ENCODE measurements around the gene MOCS1.
A peak's percentile ranks its signal among the peaks of the same experiment; 100 is the strongest.

Gene MOCS1

GRCh38 chr6:39901670-39902069 is 32.6 kb downstream of the MOCS1 start:
- no peak for DNase-seq

DNA sequence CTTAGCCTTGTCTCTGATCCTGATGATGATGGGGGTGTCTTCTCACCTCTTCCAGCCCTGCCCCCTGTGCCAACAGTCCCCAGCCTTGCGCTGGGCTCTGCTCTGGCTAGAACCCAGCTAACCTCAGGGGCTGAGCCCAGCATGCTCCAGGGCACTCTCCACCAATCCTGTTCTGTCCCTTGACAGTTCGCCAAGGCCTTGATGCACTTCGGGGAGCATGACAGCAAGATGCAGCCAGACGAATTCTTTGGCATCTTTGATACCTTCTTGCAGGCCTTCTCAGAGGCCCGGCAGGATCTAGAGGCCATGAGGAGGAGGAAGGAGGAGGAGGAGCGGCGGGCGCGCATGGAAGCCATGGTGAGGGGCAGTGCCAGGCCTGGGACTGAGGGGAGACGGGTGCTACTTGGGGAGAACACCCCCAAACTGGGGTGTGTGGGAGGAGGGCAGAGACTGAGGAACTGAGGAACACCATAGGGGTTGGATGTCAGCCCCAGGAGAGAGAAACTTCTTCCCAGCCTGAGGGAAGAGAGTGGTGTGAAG is 33.1 kb downstream of the MOCS1 start:
- no peak for DNase-seq

DNA sequence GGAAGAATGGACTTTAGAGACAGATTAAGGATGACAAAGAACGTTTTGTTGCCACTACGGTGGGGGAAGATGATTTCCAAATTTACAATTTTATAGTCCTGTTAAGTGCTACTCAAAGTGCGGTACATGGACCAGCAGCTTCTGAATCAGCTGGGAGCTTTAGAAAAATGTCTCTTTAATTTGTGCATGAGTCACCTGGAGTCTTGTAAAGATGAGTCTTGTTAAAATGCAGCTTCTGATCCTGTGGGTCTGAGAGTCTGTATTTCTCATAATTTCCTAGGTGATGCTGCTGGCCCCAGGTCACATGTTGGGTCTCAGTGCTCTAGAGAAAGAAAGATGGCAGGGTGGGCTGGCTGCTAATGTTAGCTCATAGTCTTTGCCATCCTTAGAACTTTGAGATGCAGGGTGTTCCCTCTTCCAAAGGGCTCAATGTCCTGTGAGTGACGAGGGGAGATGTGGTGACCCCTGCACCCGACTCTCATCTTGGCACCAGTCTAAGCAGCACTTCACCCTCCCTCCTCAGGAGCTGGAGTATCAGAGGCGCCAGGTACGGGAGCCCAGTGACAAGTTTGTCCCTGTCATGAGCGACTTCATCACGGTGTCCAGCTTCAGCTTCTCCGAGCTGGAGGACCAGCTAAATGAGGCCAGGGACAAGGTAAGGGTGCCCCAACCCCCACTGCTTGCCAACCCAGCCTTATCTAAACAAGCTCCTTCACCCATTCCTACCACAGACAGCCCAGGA is 34.5 kb downstream of the MOCS1 start:
- DNase-seq: no peak

- no peak for DNase-seq
Observed at GRCh38 chr6:39898625-39899024, 35.6 kb downstream of the MOCS1 start.

GRCh38 chr6:39897698-39898097 is 36.6 kb downstream of the MOCS1 start:
- DNase-seq: peak; percentile 44

DNA sequence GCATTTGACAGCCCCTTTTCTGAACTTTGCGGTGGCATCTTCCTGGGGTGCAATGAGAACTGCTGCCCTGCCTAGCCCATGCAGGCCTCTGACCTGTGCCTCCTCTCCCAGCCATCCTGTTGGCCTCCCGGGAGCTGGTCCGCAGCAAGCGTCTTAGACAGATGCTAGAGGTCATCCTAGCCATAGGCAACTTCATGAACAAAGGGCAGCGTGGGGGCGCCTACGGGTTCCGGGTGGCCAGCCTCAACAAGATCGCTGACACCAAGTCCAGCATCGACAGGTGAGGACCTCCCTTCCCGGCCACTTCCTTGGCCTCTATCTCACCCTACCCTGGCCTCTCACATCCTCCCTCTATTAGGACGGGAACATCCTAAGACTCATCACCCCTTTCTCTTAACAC is 37.6 kb downstream of the MOCS1 start:
- DNase-seq: no peak

DNA sequence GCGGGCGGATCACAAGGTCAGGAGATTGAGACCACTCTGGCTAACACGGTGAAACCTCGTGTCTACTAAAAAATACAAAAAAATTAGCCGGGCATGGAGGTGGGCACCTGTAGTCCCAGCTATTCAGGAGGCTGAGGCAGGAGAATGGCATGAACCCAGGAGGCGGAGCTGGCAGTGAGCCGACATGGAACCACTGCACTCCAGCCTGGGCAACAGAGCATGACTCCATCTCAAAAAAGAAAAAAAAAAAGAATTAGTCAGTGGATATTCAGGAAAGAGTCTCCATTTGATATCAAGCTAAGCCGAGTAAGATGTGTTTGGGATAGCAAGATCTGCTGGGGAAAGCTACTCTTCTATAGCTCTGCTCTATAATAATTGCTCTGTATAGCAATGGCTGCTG is 41.0 kb downstream of the MOCS1 start:
- DNase-seq: peak; percentile 29

DNA sequence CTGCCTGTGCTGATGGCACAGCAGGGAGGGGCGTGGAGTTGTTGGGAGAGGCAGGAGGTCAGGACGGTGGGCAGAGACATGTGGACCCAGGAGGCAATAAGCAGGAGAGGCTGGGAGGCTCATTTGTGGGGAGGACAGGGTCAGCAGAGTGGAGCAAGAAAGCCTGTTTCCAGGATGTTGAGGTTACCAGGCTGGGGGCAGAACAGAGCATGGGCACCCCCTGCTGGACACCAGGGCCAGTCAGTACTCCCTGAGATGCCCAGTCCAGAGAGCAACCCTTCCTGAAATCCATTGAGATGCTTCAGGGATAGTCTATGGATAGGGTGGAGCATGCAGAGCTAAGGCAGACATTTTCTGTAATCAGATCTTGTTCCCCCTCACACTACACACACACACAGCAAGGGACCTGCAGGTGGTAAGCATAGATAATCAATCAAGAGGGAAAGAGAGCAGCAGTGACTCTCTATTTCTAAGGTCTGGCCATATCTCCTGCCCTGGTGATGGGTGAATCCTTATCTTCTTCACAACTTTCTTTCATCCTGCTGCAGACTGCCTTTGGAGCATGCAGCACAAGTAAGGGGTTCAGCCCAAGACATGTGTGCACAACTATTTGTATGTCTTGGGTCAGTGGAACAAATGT is 41.7 kb downstream of the MOCS1 start:
- peak; percentile 14 for DNase-seq

DNA sequence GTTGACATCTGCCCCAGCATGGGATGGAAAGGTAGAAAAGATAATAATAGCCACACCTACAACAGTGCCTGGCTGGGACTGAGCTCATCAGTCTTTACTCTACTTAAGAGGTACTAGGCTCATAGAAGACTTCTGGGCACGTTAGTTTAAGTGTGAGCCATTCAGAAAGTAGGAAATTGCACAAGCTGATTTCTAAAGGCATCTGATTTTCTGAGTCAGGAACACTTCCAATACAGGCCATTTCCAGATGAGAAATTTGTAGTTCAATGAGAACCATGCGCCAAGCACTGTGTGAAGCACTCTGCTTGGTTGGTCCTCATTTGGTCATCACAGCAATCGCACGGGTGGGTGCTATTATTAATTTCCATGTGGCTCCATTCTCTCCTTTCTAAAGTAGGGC is 42.3 kb downstream of the MOCS1 start:
- DNase-seq: no peak

DNA sequence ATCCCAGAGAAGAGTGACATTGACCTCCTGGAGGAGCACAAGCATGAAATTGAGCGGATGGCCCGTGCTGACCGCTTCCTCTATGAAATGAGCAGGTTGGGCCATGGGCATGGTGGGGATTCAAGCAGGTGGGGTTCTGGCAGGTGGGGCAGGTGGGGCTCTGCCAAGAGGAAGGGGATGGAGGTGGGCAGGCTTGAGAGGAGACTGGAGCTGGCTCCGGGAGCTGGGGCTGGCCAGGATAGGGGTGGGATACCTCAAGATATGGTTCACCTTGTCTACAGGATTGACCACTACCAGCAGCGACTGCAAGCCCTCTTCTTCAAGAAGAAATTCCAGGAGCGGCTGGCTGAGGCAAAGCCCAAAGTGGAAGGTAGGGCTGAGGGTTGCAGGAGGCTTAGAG is 42.9 kb downstream of the MOCS1 start:
- no peak for DNase-seq

- DNase-seq: no peak
Observed at GRCh38 chr6:39889229-39889628, 45.0 kb downstream of the MOCS1 start.

- no peak for DNase-seq
Observed at GRCh38 chr6:39887692-39888450, 46.4 kb downstream of the MOCS1 start.

DNA sequence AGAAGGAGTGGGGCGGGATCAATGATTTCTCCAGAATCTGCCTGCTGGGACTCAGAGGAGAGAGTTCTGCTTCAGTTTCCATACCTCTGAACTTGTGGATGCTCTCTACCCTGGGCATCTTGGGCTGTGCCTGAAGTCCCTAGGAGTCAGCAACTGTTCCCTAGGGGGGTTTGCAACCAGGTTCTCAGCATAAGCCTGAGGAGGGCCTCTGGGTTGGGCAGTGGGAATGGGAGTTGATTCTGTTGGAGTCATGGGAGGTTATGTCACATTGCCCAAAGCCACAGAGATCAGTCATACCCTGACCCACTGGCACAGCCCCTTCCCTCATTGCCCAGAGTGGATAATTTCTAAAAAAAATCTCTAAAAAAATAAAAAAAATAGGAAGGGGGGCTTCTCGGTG is 47.4 kb downstream of the MOCS1 start:
- DNase-seq: no peak

DNA sequence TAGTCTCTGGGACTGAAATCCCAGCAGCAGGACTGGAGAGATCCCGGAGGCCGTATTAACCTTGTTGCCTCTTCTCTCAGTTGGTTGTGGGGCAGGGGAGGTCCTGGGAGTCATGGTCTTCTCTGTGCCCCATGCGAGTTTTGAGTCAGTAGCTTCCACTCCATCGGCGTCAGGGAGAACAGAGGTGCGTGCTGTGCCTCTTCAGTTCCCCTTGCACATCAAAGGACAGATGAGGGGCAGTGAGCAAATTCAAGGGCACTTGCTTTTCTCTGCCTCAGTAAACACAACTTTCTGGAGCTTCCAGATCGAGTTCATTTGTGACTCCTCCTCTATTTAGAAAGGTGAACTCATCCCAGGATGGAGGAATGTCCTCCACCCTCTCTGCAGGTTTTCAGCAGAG is 48.6 kb downstream of the MOCS1 start:
- DNase-seq: no peak

GRCh38 chr6:39884696-39885095 is 49.6 kb downstream of the MOCS1 start:
- no peak for DNase-seq

GRCh38 chr6:39882531-39882899 is 51.7 kb downstream of the MOCS1 start:
- no peak for DNase-seq

GRCh38 chr6:39881851-39882530 is 52.3 kb downstream of the MOCS1 start:
- DNase-seq: no peak

DNA sequence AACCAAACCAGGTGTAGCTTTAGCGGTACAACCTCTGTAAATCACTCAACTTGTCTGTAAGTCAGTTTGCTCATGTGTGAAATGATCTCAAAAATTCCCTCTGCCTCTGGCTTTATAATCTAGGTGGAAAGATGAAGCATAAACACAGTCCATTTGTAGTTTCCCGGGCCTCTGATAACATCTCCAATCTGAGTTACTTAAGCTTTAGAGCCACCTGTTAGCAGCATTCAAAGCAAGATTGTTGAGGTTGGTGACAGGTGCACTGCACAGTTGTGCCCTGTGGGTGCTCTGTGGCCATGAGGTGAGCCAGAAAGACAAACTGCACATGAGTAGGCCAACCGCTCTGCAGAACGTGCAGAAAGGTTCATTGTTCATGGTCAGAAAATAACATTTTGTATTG is 53.7 kb downstream of the MOCS1 start:
- DNase-seq: no peak

DNA sequence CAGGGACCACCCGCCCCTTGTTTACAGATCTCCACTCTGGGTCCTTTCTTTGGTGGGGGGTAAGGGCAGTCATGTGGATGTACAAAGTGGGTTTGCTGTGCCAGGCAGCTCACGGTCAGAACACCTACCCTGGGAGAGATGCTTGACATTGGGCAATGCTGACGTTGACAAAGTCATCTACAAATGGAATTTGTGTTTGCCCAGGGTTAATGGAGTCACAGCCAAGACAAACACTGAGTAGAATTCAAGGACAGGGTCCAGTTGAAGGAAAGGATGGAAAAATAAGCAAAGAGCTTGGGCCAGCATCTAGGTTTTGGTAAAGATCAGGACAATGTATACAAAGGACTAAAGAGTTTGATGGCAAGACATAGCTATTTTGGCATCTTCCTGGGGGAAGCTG is 54.7 kb downstream of the MOCS1 start:
- DNase-seq: no peak

DNA sequence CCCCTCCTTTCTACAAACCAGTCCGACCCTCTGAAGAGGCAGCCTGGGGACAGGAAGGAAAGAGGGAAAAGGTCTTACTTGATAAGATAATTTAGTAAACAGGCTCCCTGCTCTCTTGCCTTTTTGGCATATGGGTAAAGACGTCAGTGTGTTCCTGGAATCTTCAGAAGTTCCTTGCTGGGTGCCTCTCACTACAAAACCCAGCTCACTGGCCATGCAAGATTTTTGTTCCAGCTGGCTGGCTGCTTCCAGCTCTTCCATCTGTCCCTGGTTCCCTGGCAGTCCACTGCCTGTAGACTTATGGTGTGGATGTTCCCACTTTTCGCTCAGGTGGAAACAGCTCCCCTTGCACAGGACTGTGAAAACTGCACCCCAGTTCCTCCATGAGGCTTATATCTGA is 57.4 kb downstream of the MOCS1 start:
- DNase-seq: no peak

GRCh38 chr6:39876111-39876510 is 58.2 kb downstream of the MOCS1 start:
- no peak for DNase-seq

- DNase-seq: no peak
Observed at GRCh38 chr6:39873439-39873838, 60.8 kb downstream of the MOCS1 start.

GRCh38 chr6:39870950-39871349 is 63.3 kb downstream of the MOCS1 start:
- no peak for DNase-seq
